Osteoblast (primary cell): Measurements from ENCODE around the gene BMS1. TPM values are rescaled to one million over a fixed set of nuclear protein-coding genes. Genes with fewer than 3 reads are reported as not detected.

Source experiments
- DNase-seq: peaks from one replicate; pipeline ENCODE4 v3.0.0; 2011; ENCODE audit warnings: low spot score, mixed read lengths; ENCODE audit not compliant: insufficient read length; ENCODE audit errors: missing footprints
- H2AFZ ChIP-seq: 2 replicates; pipeline ENCODE4 v1.6.0; 2011; ENCODE audit warnings: mild to moderate bottlenecking, low read length
- H3K27ac ChIP-seq: 2 replicates; pipeline ENCODE4 v1.5.1; 2011; ENCODE audit warnings: mild to moderate bottlenecking, low read depth, low read length, moderate library complexity
- H3K27me3 ChIP-seq: 2 replicates; pipeline ENCODE4 v1.6.0; 2012; ENCODE audit warnings: mild to moderate bottlenecking, control low read depth, inconsistent platforms, low read length, moderate library complexity; ENCODE audit not compliant: insufficient read depth
- H3K36me3 ChIP-seq: 2 replicates; pipeline ENCODE4 v1.5.1; 2011; ENCODE audit warnings: mild to moderate bottlenecking, low read length, control low read depth, moderate library complexity; ENCODE audit not compliant: insufficient read depth
- H3K4me1 ChIP-seq: 2 replicates; pipeline ENCODE4 v1.5.1; 2011; ENCODE audit warnings: mild to moderate bottlenecking, low read length, control low read depth, moderate library complexity; ENCODE audit not compliant: insufficient read depth
- H3K4me2 ChIP-seq: 2 replicates; pipeline ENCODE4 v1.6.0; 2011; ENCODE audit warnings: mild to moderate bottlenecking, low read length; ENCODE audit not compliant: insufficient read depth
- H3K4me3 ChIP-seq: fragments of 200-600 bp; sonication (generic); 3 replicates; pipeline ENCODE4 v1.5.1; 2012; ENCODE audit warnings: mild to moderate bottlenecking, low read length, inconsistent platforms; ENCODE audit not compliant: insufficient read depth
- H3K79me2 ChIP-seq: 2 replicates; pipeline ENCODE4 v1.6.0; 2012; ENCODE audit warnings: mild to moderate bottlenecking, low read length, control low read depth, inconsistent platforms; ENCODE audit not compliant: insufficient read depth
- H3K9me3 ChIP-seq: 2 replicates; pipeline ENCODE4 v1.5.1; 2011; ENCODE audit warnings: low read depth, low read length, control low read depth
- H4K20me1 ChIP-seq: 2 replicates; pipeline ENCODE4 v1.6.0; 2012; ENCODE audit warnings: mild to moderate bottlenecking, low read length, control low read depth; ENCODE audit not compliant: insufficient read depth
- CTCF ChIP-seq: IDR thresholded peaks from 2 replicates; pipeline ENCODE4 v1.5.1; 2011; ENCODE audit warnings: mild to moderate bottlenecking, low read depth, low read length, moderate library complexity; ENCODE audit errors: extremely low read depth
- total RNA-seq: library from RNA; depleted of rRNA; stranded (reverse); fragments of >200 nt; gene quantifications from 2 replicates; pipeline ENCODE4 v1.2.3, GENCODE V29; 2012

The BMS1 gene
- total RNA-seq, 1 donor, result 14.5 TPM

DNA sequence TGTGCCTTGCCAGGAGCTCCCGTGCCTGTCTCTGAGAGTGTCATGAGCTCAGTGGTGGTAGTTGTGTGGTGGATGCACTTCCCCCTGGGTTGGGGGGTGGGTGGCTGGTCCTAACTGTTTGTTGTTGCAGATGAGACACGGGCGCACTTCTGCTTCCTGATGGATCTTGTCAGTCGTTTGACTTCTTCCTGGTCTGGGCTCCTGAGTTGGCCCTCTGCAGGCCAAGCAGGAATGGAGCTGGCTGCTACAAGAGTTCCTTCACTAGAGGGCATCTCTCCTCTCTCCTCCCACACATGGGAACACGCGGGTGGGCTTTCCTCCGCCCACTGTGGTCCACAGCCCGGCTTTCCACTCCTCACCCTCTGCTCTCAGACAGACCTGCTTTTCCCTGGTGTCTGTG, 82.0 kb downstream of the BMS1 start:
- Histone ChIP-seq H4K20me1 (no peaks in the 10 kb centered on the region), H3K4me2 (no peak overlapping the region), H3K4me1 (no peaks in the 10 kb centered on the region), H3K27ac (no peak overlapping the region), H3K27me3 (peaks cover 21% of the 10 kb centered on the region), H3K79me2 (no peaks in the 10 kb centered on the region), H3K4me3 (no peak overlapping the region), H2AFZ (no peak overlapping the region), H3K9me3 (no peaks in the 10 kb centered on the region), H3K36me3 (no peaks in the 10 kb centered on the region)
- peak; percentile 34 for TF ChIP-seq CTCF
- DNase-seq, result no peak

DNA sequence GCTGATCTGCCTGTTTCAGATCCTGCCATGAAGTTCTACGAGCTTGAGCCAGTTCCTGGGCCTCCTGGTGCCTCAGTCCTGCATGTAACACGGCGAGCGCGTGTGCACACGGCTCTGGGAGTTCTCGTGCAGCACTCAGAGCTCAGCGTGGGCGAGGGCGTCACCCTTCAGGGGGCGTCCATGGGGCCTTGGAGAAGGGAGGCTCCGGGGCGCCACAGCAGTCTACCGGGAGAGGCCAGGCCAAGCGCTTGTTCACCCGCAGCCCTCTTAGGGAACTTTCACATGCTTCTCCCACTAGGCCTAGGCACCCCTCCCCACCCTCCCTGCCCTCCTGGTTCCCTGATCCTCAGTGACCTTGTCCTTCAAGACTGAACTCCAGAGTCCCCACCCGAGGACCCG, 83.1 kb downstream of the BMS1 start:
- H3K27ac ChIP-seq, result no peak overlapping the region
- H3K27me3 ChIP-seq, result peaks cover 20% of the 10 kb centered on the region
- no peaks in the 10 kb centered on the region for H3K4me1 ChIP-seq
- TF ChIP-seq CTCF, result no peak
- no peaks in the 10 kb centered on the region for H3K36me3 ChIP-seq
- no peak overlapping the region for H2AFZ ChIP-seq
- H3K4me2 ChIP-seq, result no peak overlapping the region
- H4K20me1 ChIP-seq, result no peaks in the 10 kb centered on the region
- no peak for DNase-seq
- H3K9me3 ChIP-seq, result no peaks in the 10 kb centered on the region
- H3K4me3 ChIP-seq, result no peak overlapping the region
- no peaks in the 10 kb centered on the region for H3K79me2 ChIP-seq

DNA sequence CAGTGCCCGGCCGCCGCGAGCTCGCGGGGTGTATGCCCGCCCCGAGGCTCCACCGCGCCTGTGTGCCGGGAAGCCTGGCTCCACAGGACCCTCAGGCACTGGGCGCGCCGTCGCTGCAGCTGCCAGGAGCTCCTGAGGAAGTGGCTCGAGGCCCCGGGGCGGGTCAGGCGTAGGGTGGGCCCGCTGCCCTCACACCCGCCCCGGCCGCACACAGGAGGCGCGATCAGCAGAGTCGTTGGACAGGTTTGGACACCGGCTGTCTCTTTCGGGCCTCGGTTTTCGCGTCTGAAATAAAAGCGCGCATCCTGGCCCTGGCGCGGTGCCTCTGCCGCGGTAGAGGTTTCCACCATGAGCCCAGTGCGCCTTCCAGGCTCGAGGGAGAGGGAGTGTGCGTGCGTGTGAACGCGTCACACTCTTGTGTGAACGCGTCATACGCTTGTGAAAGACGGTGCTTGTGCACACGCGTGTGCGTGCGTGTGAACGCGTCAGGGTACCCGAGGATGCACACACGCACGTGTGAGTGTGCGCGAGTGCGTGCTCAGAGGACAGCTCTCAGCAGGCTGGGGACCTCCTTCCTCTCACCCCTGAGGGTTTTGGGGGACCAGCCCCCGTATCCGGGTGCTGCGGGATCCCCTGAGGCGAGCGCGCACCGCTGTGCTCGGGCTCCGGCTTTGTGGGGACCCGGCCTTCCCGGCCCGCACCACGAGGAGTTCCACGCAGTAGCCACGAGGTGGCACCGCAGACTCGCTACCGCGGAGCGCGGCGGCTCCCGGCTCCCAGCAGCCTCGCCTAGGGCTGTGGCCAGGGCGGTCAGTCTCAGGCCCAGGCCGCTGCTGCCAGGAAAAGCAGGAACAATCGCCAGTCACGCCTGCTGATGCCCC, 83.8 kb downstream of the BMS1 start:
- H3K9me3 ChIP-seq, result no peaks in the 10 kb centered on the region
- peak overlapping the region; percentile 33 for H3K4me3 ChIP-seq
- peaks cover 14% of the 10 kb centered on the region for H3K27me3 ChIP-seq
- H2AFZ ChIP-seq, result peak overlapping the region; percentile 51
- TF ChIP-seq CTCF, result peak; percentile 50
- H4K20me1 ChIP-seq, result no peaks in the 10 kb centered on the region
- H3K4me2 ChIP-seq, result peak overlapping the region; percentile 63
- no peaks in the 10 kb centered on the region for H3K4me1 ChIP-seq
- DNase-seq, result peak; percentile 97
- no peaks in the 10 kb centered on the region for H3K79me2 ChIP-seq
- H3K36me3 ChIP-seq, result no peaks in the 10 kb centered on the region
- H3K27ac ChIP-seq, result no peak overlapping the region

DNA sequence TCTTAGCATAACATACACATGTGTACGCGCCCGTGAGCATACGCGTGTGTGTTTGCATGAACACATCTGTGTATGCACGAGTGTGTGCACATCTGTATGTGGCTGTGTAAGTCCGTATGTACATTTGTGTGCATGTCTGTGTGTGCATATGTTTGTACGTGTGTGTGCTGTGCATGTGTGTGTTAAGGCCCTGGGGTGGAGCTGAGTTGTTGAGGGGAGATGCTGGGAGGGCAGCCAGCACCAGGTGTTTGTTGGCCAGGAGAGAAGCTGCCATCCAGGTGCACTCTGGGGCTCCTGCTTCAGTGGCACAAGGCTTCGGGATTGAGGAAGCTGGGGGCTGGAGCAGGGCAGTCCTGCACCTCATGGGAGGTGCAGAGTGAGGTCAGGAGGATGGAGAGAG, 85.0 kb downstream of the BMS1 start:
- Histone ChIP-seq H3K27ac (no peak overlapping the region), H3K79me2 (no peaks in the 10 kb centered on the region), H3K4me2 (no peak overlapping the region), H3K9me3 (no peaks in the 10 kb centered on the region), H3K36me3 (no peaks in the 10 kb centered on the region), H3K4me1 (no peaks in the 10 kb centered on the region), H4K20me1 (no peaks in the 10 kb centered on the region), H3K4me3 (no peak overlapping the region), H3K27me3 (peaks cover 10% of the 10 kb centered on the region), H2AFZ (no peak overlapping the region)
- DNase-seq, result no peak
- TF ChIP-seq CTCF, result no peak
